OCI-LY3 (cell line): ENCODE results near the gene ATG9B.

Source experiments
- EZH2phosphoT487 ChIP-seq: fragments of 200-600 bp; shearing (Covaris generic); IDR thresholded peaks from 2 replicates; pipeline ENCODE4 v1.6.1; 2018; ENCODE audit warnings: antibody characterized with exemption, mixed run types, low read depth
- TF ChIP-seq, protein P1 (sequence below): fragments of 200-600, 300-600 bp; sonication (generic); IDR thresholded peaks from 2 replicates; pipeline ENCODE4 v1.5.1; 2014; ENCODE audit warnings: antibody characterized with exemption, low read length, low read depth

GRCh38 chr7:151033864-151034249, 9.6 kb upstream of the ATG9B start:
- TF ChIP-seq, protein P1, sequence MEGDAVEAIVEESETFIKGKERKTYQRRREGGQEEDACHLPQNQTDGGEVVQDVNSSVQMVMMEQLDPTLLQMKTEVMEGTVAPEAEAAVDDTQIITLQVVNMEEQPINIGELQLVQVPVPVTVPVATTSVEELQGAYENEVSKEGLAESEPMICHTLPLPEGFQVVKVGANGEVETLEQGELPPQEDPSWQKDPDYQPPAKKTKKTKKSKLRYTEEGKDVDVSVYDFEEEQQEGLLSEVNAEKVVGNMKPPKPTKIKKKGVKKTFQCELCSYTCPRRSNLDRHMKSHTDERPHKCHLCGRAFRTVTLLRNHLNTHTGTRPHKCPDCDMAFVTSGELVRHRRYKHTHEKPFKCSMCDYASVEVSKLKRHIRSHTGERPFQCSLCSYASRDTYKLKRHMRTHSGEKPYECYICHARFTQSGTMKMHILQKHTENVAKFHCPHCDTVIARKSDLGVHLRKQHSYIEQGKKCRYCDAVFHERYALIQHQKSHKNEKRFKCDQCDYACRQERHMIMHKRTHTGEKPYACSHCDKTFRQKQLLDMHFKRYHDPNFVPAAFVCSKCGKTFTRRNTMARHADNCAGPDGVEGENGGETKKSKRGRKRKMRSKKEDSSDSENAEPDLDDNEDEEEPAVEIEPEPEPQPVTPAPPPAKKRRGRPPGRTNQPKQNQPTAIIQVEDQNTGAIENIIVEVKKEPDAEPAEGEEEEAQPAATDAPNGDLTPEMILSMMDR, result no peak
- no peak for TF ChIP-seq EZH2phosphoT487
